Superior temporal gyrus (tissue), 1 donor: Measurements from ENCODE around the gene PLCB1.

Source experiments
- DNase-seq: peaks from one replicate; pipeline ENCODE4 v3.0.0-alpha.2; 2016; ENCODE audit errors: extremely low spot score

Gene PLCB1

GRCh38 chr20:8505476-8506200, 373.6 kb downstream of the PLCB1 start:
- no peak for DNase-seq

- DNase-seq, result no peak
Measured at GRCh38 chr20:8507231-8507630, 375.2 kb downstream of the PLCB1 start.

- DNase-seq, result no peak
Measured at GRCh38 chr20:8509809-8510208, 377.7 kb downstream of the PLCB1 start.

GRCh38 chr20:8510808-8511207, 378.7 kb downstream of the PLCB1 start:
- no peak for DNase-seq

- DNase-seq, result no peak
Measured at GRCh38 chr20:8512003-8512402, 379.9 kb downstream of the PLCB1 start.

GRCh38 chr20:8515810-8516435, 383.9 kb downstream of the PLCB1 start:
- no peak for DNase-seq

- DNase-seq, result no peak
Measured at GRCh38 chr20:8518878-8519277, 386.8 kb downstream of the PLCB1 start.

- no peak for DNase-seq
Measured at GRCh38 chr20:8519887-8520286, 387.8 kb downstream of the PLCB1 start.

- DNase-seq, result no peak
Measured at GRCh38 chr20:8522168-8522567, 390.1 kb downstream of the PLCB1 start.

GRCh38 chr20:8523684-8524083, 391.6 kb downstream of the PLCB1 start:
- DNase-seq, result no peak

GRCh38 chr20:8524101-8525016, 392.3 kb downstream of the PLCB1 start:
- no peak for DNase-seq

- DNase-seq, result no peak
Measured at GRCh38 chr20:8525017-8525343, 392.9 kb downstream of the PLCB1 start.

- no peak for DNase-seq
Measured at GRCh38 chr20:8526610-8527009, 394.5 kb downstream of the PLCB1 start.

GRCh38 chr20:8527998-8528723, 396.1 kb downstream of the PLCB1 start:
- DNase-seq, result no peak

- DNase-seq, result no peak
Measured at GRCh38 chr20:8530022-8530421, 398.0 kb downstream of the PLCB1 start.

- DNase-seq, result no peak
Measured at GRCh38 chr20:8532169-8532568, 400.1 kb downstream of the PLCB1 start.

- no peak for DNase-seq
Measured at GRCh38 chr20:8534368-8535160, 402.5 kb downstream of the PLCB1 start.

GRCh38 chr20:8535403-8536261, 403.6 kb downstream of the PLCB1 start:
- DNase-seq, result no peak

- DNase-seq, result no peak
Measured at GRCh38 chr20:8536262-8536618, 404.2 kb downstream of the PLCB1 start.

- no peak for DNase-seq
Measured at GRCh38 chr20:8540466-8540865, 408.4 kb downstream of the PLCB1 start.
